GM19099 (cell line): Measurements from ENCODE around the gene TOMM22.

ENCODE experiments used
- POLR2A ChIP-seq: IDR thresholded peaks from 3 replicates; pipeline ENCODE4 v1.6.1; 2011; ENCODE audit warnings: low read depth; ENCODE audit not compliant: insufficient read length; ENCODE audit errors: extremely low read depth

TOMM22 gene

GRCh38 chr22:38724176-38724575 lies 42.4 kb downstream of the TOMM22 start:
- no peak for TF ChIP-seq POLR2A

DNA sequence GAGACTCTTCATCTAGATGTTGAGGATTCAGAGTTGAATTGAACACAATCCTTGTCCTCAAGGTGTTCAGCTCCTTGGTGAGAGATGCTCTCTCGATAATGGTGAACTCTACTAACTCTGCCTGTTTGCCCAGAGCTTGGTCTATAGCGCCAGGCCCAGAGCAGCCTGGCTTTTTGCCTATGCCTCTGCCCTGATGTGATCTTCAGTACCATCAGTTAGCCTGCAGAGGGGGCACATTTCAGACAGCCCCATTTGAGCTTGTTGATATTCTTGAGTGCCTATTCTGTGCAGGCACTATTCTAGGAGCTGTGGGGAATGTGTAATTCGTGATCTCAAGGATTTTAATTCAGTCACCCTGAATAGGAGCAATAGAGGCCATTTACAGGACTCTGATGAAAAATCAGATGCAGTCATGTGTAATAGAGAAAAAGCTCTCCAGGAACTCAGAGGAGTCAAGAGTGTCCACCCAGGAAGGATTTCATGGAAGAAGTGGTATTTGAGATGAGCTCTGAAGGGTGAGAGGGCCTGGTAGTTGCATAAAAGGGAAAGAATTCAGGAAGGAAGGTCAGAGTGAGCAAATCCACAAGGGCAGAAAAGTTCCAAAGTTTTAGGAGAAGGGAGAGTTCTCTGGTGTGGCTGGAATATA lies 43.3 kb downstream of the TOMM22 start:
- no peak for TF ChIP-seq POLR2A

- no peak for TF ChIP-seq POLR2A
Observed at GRCh38 chr22:38725900-38726655, 44.3 kb downstream of the TOMM22 start.

GRCh38 chr22:38727123-38727522 lies 45.4 kb downstream of the TOMM22 start:
- TF ChIP-seq POLR2A, result no peak

GRCh38 chr22:38727530-38728451 lies 46.0 kb downstream of the TOMM22 start:
- TF ChIP-seq POLR2A, result no peak

DNA sequence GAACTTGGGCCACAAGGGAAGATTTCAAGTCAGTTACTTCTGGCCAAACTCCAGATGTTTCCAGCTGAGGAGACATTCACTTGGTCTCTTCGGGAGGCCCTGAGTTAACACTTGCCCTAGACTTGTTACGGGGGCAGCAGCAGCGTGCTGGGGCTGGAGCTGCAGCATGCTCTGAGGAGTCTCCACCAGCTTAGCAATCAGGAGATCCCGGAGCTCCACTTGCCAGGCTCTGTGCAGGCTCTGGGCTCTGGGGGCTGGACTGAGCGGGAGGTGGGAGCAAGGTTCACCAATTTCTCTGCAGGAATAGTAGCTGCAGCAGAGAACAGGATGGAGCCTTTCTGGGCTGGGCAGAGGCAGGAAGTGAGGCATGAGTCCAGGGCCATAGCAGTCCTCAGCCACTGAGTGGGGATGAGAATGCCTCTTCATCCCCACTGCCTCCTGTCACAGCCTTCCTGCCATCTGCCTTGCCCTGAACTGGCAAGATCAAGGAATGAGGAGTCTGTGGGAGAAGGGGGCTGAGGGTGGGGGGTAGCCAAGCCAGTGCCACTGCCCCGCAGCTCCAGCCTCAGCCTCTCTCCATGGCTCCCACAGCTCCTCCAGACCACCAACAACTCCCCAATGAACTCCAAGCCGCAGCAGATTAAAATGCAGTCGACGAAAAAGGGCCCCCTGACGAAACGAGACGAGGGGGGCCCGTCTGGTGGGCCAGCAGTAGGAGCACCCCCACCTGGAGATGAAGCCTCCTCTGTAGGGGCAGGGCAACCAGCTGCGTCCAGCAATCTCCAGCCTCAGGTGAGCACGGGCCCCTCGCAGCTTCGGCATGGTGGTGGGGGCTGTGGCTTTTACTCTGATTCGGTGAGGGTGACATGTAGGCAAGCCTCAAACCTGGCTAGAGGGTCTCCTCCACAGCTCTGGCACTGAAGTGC lies 47.4 kb downstream of the TOMM22 start:
- no peak for TF ChIP-seq POLR2A

DNA sequence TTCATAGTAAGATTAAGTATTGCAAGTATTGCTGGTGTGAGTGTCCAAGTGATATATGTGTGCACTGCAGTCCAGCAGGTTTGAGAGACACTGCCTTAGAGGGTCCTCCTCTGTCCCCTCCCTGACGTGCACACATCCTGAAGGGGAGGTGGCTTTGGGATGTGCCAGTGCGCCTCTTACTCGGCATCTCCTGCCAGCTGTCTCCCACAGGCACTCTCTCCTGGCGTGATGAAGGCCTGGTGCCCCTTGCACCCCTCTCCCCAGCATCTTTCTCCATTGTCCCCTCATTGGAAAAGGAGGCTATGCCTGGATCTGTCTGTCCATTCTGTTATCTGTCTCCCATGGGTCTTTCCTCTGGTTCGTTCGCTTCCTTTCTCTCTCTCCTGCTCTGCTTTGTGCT lies 48.2 kb downstream of the TOMM22 start:
- no peak for TF ChIP-seq POLR2A

DNA sequence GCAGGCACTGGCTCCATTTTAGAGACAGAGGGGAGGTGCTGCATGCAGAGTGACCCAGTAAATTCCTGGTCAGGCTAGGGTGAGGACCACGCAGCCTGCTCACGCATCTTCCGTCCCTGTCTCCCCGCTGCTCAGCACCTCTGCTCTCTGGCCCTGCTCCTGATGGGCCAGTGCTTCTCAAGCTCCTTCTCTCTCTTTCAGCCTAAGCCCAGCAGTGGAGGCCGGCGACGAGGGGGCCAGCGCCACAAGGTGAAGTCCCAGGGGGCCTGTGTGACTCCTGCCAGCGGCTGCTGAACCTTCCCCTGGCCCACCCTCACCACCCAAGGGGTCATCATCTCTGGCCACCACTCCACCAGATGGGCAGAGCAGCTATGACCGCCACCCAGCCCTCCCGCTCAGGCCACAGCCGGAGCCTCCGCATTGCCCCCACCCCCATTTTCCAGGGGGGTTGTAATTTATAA lies 48.7 kb downstream of the TOMM22 start:
- no peak for TF ChIP-seq POLR2A

- TF ChIP-seq POLR2A, result no peak
Observed at GRCh38 chr22:38731703-38732161, 50.0 kb downstream of the TOMM22 start.

DNA sequence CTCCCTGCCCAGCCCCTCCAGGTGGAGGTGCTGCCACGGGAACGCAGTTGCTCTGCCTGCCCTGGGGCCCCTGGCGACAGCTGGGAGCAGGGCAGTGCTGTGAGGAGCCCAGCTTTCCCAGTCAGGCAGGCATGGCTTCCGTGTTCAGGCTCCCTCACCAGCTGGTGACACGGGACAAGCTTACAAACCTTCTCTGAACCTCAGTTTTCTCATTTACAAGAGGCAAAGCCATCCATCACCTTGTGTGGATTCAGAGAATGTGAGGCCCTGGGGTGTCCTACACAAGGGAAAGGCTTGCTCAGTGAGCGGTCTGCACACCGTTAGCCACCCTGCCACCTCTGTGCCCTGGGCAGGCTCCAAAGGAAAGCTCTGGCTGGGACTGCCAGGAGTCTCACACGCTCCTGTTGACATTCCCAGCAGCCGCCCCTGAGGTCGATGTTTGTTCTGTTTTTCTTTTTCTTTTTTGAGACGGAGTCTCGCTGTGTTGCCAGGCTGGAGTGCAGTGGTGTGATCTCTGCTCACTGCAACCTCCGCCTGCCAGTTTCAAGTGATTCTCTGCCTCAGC lies 50.6 kb downstream of the TOMM22 start:
- TF ChIP-seq POLR2A, result no peak

DNA sequence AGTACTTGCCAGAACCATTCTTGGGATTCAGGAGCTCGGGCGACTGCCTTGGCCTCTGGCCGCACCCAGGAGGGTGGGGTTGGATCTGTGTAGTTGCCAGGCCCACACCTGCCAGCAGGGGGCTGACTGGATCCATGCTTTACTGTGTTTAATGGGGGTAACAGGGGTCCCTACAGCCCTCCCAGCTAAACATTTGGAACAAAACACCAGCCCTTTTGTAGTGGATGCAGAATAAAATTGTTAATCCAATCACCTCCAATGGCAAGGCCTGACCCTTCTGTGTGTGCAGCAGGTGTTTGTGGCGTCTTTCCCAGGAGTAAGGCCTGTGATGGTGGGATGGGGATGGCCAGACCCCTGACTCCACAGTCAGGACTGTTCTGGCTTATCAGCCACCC lies 51.6 kb downstream of the TOMM22 start:
- TF ChIP-seq POLR2A, result no peak

DNA sequence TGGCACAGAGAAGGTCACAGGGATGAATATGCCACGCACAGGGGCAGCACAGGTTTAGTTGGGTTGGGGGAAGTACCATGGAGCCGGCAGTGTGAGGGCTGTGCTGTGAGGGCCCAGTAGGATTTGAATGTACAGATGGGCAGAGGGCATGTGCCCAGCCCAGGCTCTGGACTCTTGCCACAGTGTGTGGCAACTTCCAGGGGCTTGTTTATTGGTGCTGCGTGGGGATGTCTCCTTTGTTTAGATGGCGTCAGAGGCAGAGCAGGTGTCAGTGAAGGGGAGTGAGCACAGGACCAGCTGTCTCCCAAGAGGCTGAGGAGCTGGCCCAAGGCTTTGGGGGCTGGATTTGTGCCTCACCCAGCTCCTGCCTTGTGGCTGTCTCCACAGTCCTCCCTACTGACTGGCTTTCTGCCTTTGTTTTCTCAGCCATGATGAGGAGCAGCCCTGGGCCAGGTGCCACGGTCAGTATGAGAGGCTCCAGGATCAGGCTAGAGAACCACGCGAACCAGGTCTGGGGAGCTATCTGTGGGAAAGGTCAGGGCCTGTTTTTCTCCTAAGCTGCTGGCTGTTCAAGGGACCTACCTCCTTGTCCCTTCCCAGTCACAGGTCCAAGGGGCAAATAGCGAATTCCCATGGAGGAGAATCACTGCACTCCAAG lies 52.1 kb downstream of the TOMM22 start:
- no peak for TF ChIP-seq POLR2A

GRCh38 chr22:38734421-38735100 lies 52.8 kb downstream of the TOMM22 start:
- TF ChIP-seq POLR2A, result no peak
